Measurements from ENCODE around the gene ERP44.

- no peak for TF ChIP-seq SP1 (IDR thresholded peaks at IDR 0.05)
- no peak for TF ChIP-seq FOXM1 (IDR thresholded peaks at IDR 0.05; ENCODE audit: borderline replicate concordance)
- no peak for TF ChIP-seq BHLHE40 (IDR thresholded peaks at IDR 0.05; ENCODE audit: borderline replicate concordance)
- TF ChIP-seq SUZ12 (IDR thresholded peaks at IDR 0.05): no peak
- no peak for TF ChIP-seq ARNT (IDR thresholded peaks at IDR 0.05)
- TF ChIP-seq FOXK2 (IDR thresholded peaks at IDR 0.05): no peak
- no peak for TF ChIP-seq PKNOX1 (IDR thresholded peaks at IDR 0.05)
- no peak for TF ChIP-seq NFRKB (IDR thresholded peaks at IDR 0.05)
- TF ChIP-seq TARDBP (IDR thresholded peaks at IDR 0.05): no peak
Measured at GRCh38 chr9:99966716-99967115, 132.1 kb downstream of the ERP44 start.

Data from HEK293T (cell line).